IMR-90 (cell line): ENCODE results near the gene C8A. TPM values are rescaled to one million over a fixed set of nuclear protein-coding genes. Genes with fewer than 3 reads are reported as not detected.
A peak's percentile ranks its signal among the peaks of the same experiment; 100 is the strongest.

Experiments used
- ATAC-seq: fragments of 200-7000 bp; cut with Tn5 transposase; 2 replicates; pipeline ENCODE4 v1.9.1; 2020; ENCODE audit warnings: low read depth, mild to moderate bottlenecking, moderate library complexity
- BruUV-seq: library from RNA; stranded (reverse); fragments of 400-500 nt; replicated peaks from 2 replicates; lab custom pipeline; 2021; lab: Mats Ljungman, UMichigan
- CTCF ChIA-PET: fragments of 300-600 bp; formaldehyde crosslinking; extraction: SDS; loops from one replicate; lab custom pipeline; 2021; ENCODE audit warnings: antibody characterized with exemption; lab: Yijun Ruan, JAX
- POLR2A ChIA-PET: fragments of 300-600 bp; sonication (Branson Sonifier 250); formaldehyde crosslinking; loops from one replicate; lab custom pipeline; 2022; ENCODE audit warnings: antibody characterized with exemption; ENCODE audit not compliant: unreplicated experiment; lab: Charles Lee
- DNase-seq: peaks from one replicate; pipeline ENCODE4 v3.0.0; 2013
- H2AFZ ChIP-seq: replicated peaks from 2 replicates; pipeline ENCODE3; 2013; ENCODE audit warnings: low read length, mild to moderate bottlenecking; ENCODE audit not compliant: poor library complexity
- H2AK5ac ChIP-seq: 2 replicates; pipeline ENCODE4 v1.6.1; 2013; ENCODE audit warnings: low read depth, low read length, inconsistent platforms
- H2AK9ac ChIP-seq: replicated peaks from 2 replicates; pipeline ENCODE3; 2013; ENCODE audit warnings: mild to moderate bottlenecking, low read depth, low read length, moderate library complexity; ENCODE audit not compliant: poor library complexity
- H2BK120ac ChIP-seq: 2 replicates; pipeline ENCODE4 v1.6.1; 2013; ENCODE audit warnings: low read depth, low read length, inconsistent platforms
- H2BK15ac ChIP-seq: 3 replicates; pipeline ENCODE4 v1.6.1; 2013; ENCODE audit warnings: low read depth, low read length, inconsistent platforms
- H2BK20ac ChIP-seq: 2 replicates; pipeline ENCODE4 v1.6.1; 2013; ENCODE audit warnings: low read depth, mild to moderate bottlenecking, inconsistent platforms, low read length, moderate library complexity
- H2BK5ac ChIP-seq: 2 replicates; pipeline ENCODE4 v1.6.1; 2013; ENCODE audit warnings: mild to moderate bottlenecking, low read depth, low read length, inconsistent platforms; ENCODE audit not compliant: poor library complexity, severe bottlenecking
- H3K14ac ChIP-seq: replicated peaks from 2 replicates; pipeline ENCODE4 v1.6.1; 2013; ENCODE audit warnings: low read depth, low read length, inconsistent platforms
- H3K18ac ChIP-seq: 2 replicates; pipeline ENCODE4 v1.6.1; 2013; ENCODE audit warnings: low read depth, low read length, control low read depth
- H3K23ac ChIP-seq: 2 replicates; pipeline ENCODE4 v1.6.1; 2013; ENCODE audit warnings: low read depth, low read length, inconsistent platforms
- H3K27ac ChIP-seq: 2 replicates; pipeline ENCODE4 v1.5.1; 2013; ENCODE audit warnings: mild to moderate bottlenecking, control low read depth, low read length; ENCODE audit not compliant: insufficient read depth
- H3K27me3 ChIP-seq: 2 replicates; pipeline ENCODE4 v1.6.1; 2013; ENCODE audit warnings: low read length; ENCODE audit not compliant: control insufficient read depth, insufficient read depth
- H3K36me3 ChIP-seq: 2 replicates; pipeline ENCODE4 v1.6.1; 2013; ENCODE audit warnings: low read length, mixed read lengths; ENCODE audit not compliant: control insufficient read depth, insufficient read depth
- H3K4ac ChIP-seq: 2 replicates; pipeline ENCODE4 v1.6.1; 2013; ENCODE audit warnings: low read depth, low read length, inconsistent platforms
- H3K4me1 ChIP-seq: 2 replicates; pipeline ENCODE4 v1.6.1; 2013; ENCODE audit warnings: low read length, mixed read lengths; ENCODE audit not compliant: control insufficient read depth, insufficient read depth
- H3K4me2 ChIP-seq: 2 replicates; pipeline ENCODE4 v1.6.1; 2013; ENCODE audit warnings: low read depth, mild to moderate bottlenecking, control low read depth, low read length, moderate library complexity
- H3K4me3 ChIP-seq: 2 replicates; pipeline ENCODE4 v1.5.1; 2013; ENCODE audit warnings: low read depth, mild to moderate bottlenecking, control low read depth, low read length, moderate library complexity; ENCODE audit not compliant: insufficient read depth
- H3K56ac ChIP-seq: 2 replicates; pipeline ENCODE4 v1.6.1; 2013; ENCODE audit warnings: low read length, inconsistent platforms; ENCODE audit not compliant: insufficient read depth; ENCODE audit errors: extremely low read depth
- H3K79me1 ChIP-seq, 2 experiments: 2 replicates each; pipeline ENCODE4 v1.6.1; 2013; ENCODE audit warnings: low read length in 2 of 2, inconsistent platforms in 1 of 2, low read depth in 1 of 2
- H3K9ac ChIP-seq: 2 replicates; pipeline ENCODE4 v1.6.1; 2013; ENCODE audit warnings: low read depth, low read length, control low read depth
- H3K9me1 ChIP-seq: 2 replicates; pipeline ENCODE4 v1.6.1; 2013; ENCODE audit warnings: low read length, inconsistent platforms; ENCODE audit not compliant: insufficient read depth
- H3K9me3 ChIP-seq: 2 replicates; pipeline ENCODE4 v1.6.1; 2013; ENCODE audit warnings: low read length; ENCODE audit not compliant: control insufficient read depth, insufficient read depth
- H4K20me1 ChIP-seq: 2 replicates; pipeline ENCODE4 v1.6.1; 2013; ENCODE audit warnings: low read length, inconsistent platforms; ENCODE audit not compliant: insufficient read depth
- H4K5ac ChIP-seq: 2 replicates; pipeline ENCODE4 v1.6.1; 2013; ENCODE audit warnings: mild to moderate bottlenecking, low read depth, low read length, control low read depth
- H4K8ac ChIP-seq, 2 experiments: 2 replicates each; pipeline ENCODE4 v1.6.1; 2013; ENCODE audit warnings: low read depth in 2 of 2, low read length in 2 of 2, control low read depth in 1 of 2, inconsistent platforms in 1 of 2
- H4K91ac ChIP-seq: 2 replicates; pipeline ENCODE4 v1.6.1; 2013; ENCODE audit warnings: low read depth, low read length, inconsistent platforms; ENCODE audit not compliant: insufficient read depth
- BHLHE40 ChIP-seq: fragments of 150-350 bp; IDR thresholded peaks from 2 replicates; pipeline ENCODE4 v1.6.1; 2016; ENCODE audit warnings: mild to moderate bottlenecking, low read depth, low read length
- CHD1 ChIP-seq: IDR thresholded peaks from 2 replicates; pipeline ENCODE4 v1.6.1; 2012; ENCODE audit warnings: low read depth, low read length, improper control_type of control experiment
- MAFK ChIP-seq: IDR thresholded peaks from 2 replicates; pipeline ENCODE4 v1.6.1; 2012; ENCODE audit warnings: low read depth, low read length, improper control_type of control experiment
- MAZ ChIP-seq: IDR thresholded peaks from 2 replicates; pipeline ENCODE4 v1.6.1; 2012; ENCODE audit warnings: low read depth, mild to moderate bottlenecking, low read length, improper control_type of control experiment, moderate library complexity, borderline replicate concordance
- RFX5 ChIP-seq: IDR thresholded peaks from 2 replicates; pipeline ENCODE4 v1.8.0; 2012; ENCODE audit warnings: low read depth, mild to moderate bottlenecking, low read length, moderate library complexity
- SMC3 ChIP-seq: fragments of 150-350 bp; IDR thresholded peaks from 2 replicates; pipeline ENCODE4 v1.6.1; 2016; ENCODE audit warnings: low read depth, mild to moderate bottlenecking, antibody characterized with exemption, low read length, moderate library complexity
- WGBS, 2 experiments: methylation state at CpG; one replicate each; pipeline versions ENCODE4 v1.1.5 to v1.1.7; 2013; ENCODE audit warnings: missing lambda C conversion rate in 2 of 2; ENCODE audit not compliant: insufficient read length in 1 of 2; ENCODE audit errors: extremely low coverage in 2 of 2; 5-methylcytosine and 5-hydroxymethylcytosine counted together
- dilution Hi-C: fragments of 300-500 bp; cut with HindIII; formaldehyde crosslinking; loops from one replicate; pipeline ENCODE4 v1.14.3; 2018; ENCODE audit warnings: low sequenced_read_pairs; ENCODE audit not compliant: unreplicated experiment
- in situ Hi-C: fragments of 300-500 bp; cut with MboI; formaldehyde crosslinking; loops from 3 replicates; pipeline ENCODE4 v1.14.3; 2019; ENCODE audit warnings: low sequenced_read_pairs, inconsistent platforms, mixed read lengths
- intact Hi-C: fragments of 100-400 bp; cut with micrococcal nuclease; formaldehyde crosslinking; loops from 2 replicates; pipeline ENCODE4 v1.10.0; 2022
- polyA plus RNA-seq, 3 experiments: library from polyadenylated mRNA; depleted of rRNA; stranded (reverse); fragments of >200 nt; gene quantifications; 2 replicates each; pipeline ENCODE4 v1.2.3, GENCODE V29; 2012; ENCODE audit warnings: low replicate concordance in 1 of 3
- total RNA-seq: library from RNA; depleted of rRNA; stranded (reverse); fragments of >200 nt; gene quantifications from 2 replicates; pipeline ENCODE4 v1.2.3, GENCODE V29; 2012
- TF ChIP-seq, protein P1 (sequence below): conservative IDR thresholded peaks from 2 replicates; pipeline ENCODE4 v1.5.1; 2012; ENCODE audit warnings: mild to moderate bottlenecking, low read depth, low read length, improper control_type of control experiment
- TF ChIP-seq, protein P2 (sequence below): fragments of 150-350 bp; IDR thresholded peaks from 2 replicates; pipeline ENCODE4 v1.6.1; 2017; ENCODE audit warnings: mild to moderate bottlenecking, antibody characterized with exemption, low read length, low read depth

The C8A gene
- total and polyA plus RNA-seq, 2 of the 4 experiments (the other 2 are of a cell fraction) = not detected

DNA sequence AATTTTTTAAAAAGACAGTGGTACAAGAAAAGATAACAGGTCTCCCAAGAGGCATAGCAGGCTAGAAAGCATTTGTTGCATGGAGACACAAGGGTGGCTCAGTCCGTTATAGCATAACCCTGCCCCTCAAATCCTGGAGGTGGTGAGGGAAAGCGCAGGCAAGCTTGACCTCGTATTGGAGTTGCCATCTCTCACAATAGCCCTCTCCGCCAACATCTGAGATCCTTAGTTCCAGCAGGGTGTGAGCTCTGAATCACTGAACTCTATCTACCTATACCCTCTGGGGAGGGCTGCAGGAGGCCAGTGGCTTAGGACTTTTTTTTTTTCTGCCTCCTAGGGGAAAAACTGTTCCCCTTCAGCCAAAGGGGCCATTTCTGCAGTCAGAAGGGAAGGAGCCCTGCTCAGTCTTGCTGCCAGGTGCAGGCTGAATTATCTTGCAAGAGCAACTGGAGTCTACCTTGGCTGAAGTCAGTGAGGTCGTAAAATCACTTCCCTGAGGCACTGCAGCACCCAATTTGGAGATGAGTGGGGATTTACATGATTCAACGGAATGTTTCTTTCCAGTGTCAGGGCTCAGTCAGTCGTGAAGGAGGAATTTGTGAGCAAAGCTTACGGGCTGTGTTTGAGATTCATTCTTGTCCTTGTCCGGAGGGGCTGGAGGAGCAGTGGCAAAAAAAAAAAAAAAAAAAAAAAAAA lies 17.2 kb upstream of the C8A start:
- Histone ChIP-seq H2BK15ac (0 out of 3 replicates have a peak overlapping the region, but pooled peaks have one; percentile 42), H3K18ac (no peak overlapping the region), H3K4me3 (no peak overlapping the region), H3K4me2 (no peak overlapping the region), H3K56ac (no peak overlapping the region), H3K9me3 (peaks cover 8% of the 10 kb centered on the region), H2AK5ac (no peak overlapping the region), H4K8ac (no peak overlapping the region), H4K5ac (no peak overlapping the region), H4K91ac (no peak overlapping the region), H3K23ac (no peak overlapping the region), H2BK120ac (no peak overlapping the region), H3K27me3 (no peaks in the 10 kb centered on the region), H4K20me1 (no peaks in the 10 kb centered on the region), H3K9me1 (peaks cover 7% of the 10 kb centered on the region; the same call in 1 of the 2 replicates), H2AFZ (no peak overlapping the region), H2AK9ac (no peak overlapping the region), H3K4me1 (peaks cover 5% of the 10 kb centered on the region; the same call in 1 of the 2 replicates), H3K36me3 (no peaks in the 10 kb centered on the region), H3K9ac (no peak overlapping the region), H2BK20ac (no peak overlapping the region), H2BK5ac (no peak overlapping the region), H3K4ac (no peak overlapping the region), H3K14ac (0 out of 2 replicates have a peak overlapping the region, but pooled peaks have one; percentile 48), H3K79me1 (no peaks in the 10 kb centered on the region), H3K27ac (no peak overlapping the region)
- DNase-seq (no peak), ATAC-seq (no peak)
- WGBS, 2 experiments = 38% methylated on average over 1 of the region's 9 CpGs; no CpG with 5 or more reads in 1 of the 2 experiments
- intact Hi-C loops (loop anchor here (10.0 kb wide), 1 partner anchor 937 kb away; no protein-coding TSS in a partner anchor), in situ Hi-C loops (loop anchor here (25.0 kb wide), 1 partner anchor 650 kb away; no protein-coding TSS in a partner anchor), dilution Hi-C loops (no loop called here)
- no peak for TF ChIP-seq MAFK
- no peak for TF ChIP-seq BHLHE40
- no peak for TF ChIP-seq SMC3
- TF ChIP-seq CHD1 = no peak
- TF ChIP-seq, protein P1, sequence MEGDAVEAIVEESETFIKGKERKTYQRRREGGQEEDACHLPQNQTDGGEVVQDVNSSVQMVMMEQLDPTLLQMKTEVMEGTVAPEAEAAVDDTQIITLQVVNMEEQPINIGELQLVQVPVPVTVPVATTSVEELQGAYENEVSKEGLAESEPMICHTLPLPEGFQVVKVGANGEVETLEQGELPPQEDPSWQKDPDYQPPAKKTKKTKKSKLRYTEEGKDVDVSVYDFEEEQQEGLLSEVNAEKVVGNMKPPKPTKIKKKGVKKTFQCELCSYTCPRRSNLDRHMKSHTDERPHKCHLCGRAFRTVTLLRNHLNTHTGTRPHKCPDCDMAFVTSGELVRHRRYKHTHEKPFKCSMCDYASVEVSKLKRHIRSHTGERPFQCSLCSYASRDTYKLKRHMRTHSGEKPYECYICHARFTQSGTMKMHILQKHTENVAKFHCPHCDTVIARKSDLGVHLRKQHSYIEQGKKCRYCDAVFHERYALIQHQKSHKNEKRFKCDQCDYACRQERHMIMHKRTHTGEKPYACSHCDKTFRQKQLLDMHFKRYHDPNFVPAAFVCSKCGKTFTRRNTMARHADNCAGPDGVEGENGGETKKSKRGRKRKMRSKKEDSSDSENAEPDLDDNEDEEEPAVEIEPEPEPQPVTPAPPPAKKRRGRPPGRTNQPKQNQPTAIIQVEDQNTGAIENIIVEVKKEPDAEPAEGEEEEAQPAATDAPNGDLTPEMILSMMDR = no peak
- TF ChIP-seq, protein P2, sequence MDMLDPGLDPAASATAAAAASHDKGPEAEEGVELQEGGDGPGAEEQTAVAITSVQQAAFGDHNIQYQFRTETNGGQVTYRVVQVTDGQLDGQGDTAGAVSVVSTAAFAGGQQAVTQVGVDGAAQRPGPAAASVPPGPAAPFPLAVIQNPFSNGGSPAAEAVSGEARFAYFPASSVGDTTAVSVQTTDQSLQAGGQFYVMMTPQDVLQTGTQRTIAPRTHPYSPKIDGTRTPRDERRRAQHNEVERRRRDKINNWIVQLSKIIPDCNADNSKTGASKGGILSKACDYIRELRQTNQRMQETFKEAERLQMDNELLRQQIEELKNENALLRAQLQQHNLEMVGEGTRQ = no peak
- TF ChIP-seq MAZ = no peak
- TF ChIP-seq RFX5 = no peak
- ChIA-PET CTCF (interaction anchor here (0.7 kb wide), 1 partner anchor 369 kb away, joined by 3 read pairs; no protein-coding TSS in a partner anchor), POLR2A (no interaction called here)
- no TSS peak for BruUV-seq
